ENCODE data around the gene ILF3. TPM values are rescaled to one million over a fixed set of nuclear protein-coding genes. Genes with fewer than 3 reads are reported as not detected.

Gene ILF3
- total RNA-seq, 1 experiment from 2014 or later: 326 TPM

DNA sequence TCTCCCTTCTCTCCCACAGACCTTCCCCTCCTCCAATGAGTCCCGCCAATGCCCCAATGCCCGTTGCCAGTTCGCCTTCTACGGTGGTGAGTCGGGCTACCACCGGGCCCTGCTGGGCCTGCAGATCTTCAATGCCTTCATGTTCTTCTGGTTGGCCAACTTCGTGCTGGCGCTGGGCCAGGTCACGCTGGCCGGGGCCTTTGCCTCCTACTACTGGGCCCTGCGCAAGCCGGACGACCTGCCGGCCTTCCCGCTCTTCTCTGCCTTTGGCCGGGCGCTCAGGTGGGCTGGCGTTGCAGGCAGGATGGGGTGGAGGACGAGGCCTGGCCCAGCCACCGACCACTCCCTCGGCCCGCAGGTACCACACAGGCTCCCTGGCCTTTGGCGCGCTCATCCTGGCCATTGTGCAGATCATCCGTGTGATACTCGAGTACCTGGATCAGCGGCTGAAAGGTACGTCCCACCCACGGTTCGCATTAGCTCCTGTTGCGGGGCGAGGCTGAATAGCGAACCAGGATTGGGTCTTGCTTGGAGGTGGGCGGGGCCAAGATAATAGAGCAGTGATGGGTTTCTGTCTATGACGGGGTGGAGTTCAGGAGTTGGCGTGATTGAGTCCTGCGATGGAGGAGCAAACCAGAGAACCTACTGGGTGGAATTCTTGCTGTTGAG lies 17.7 kb upstream of the ILF3 start:
- intact Hi-C loops (cut with micrococcal nuclease; ENCODE audit: unreplicated experiment): no loop called here
- no peak for TF ChIP-seq EZH2 (IDR thresholded peaks at IDR 0.05; ENCODE audit: low read depth)
- TF ChIP-seq, protein P1, sequence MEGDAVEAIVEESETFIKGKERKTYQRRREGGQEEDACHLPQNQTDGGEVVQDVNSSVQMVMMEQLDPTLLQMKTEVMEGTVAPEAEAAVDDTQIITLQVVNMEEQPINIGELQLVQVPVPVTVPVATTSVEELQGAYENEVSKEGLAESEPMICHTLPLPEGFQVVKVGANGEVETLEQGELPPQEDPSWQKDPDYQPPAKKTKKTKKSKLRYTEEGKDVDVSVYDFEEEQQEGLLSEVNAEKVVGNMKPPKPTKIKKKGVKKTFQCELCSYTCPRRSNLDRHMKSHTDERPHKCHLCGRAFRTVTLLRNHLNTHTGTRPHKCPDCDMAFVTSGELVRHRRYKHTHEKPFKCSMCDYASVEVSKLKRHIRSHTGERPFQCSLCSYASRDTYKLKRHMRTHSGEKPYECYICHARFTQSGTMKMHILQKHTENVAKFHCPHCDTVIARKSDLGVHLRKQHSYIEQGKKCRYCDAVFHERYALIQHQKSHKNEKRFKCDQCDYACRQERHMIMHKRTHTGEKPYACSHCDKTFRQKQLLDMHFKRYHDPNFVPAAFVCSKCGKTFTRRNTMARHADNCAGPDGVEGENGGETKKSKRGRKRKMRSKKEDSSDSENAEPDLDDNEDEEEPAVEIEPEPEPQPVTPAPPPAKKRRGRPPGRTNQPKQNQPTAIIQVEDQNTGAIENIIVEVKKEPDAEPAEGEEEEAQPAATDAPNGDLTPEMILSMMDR (conservative IDR thresholded peaks at IDR 0.05): no peak
- no peak for DNase-seq
- H3K9me3 ChIP-seq (ENCODE audit: insufficient read depth, low read depth): no peaks in the 10 kb centered on the region
- H3K9me2 ChIP-seq (ENCODE audit: insufficient read depth): no peaks in the 10 kb centered on the region
- no peak overlapping the region for H3K27ac ChIP-seq
- no peak overlapping the region for H3K4me3 ChIP-seq
- H3K79me2 ChIP-seq (ENCODE audit: low read depth): no peaks in the 10 kb centered on the region
- H3K36me3 ChIP-seq (ENCODE audit: low read depth): peaks cover 9% of the 10 kb centered on the region; the same call in 1 of the 2 replicates
- H3K4me1 ChIP-seq (replicated peaks; ENCODE audit: insufficient read depth): no peaks in the 10 kb centered on the region
- ChIA-PET CTCF (no interaction called here), POLR2A (ENCODE audit: unreplicated experiment) (no interaction called here)
- no peak overlapping the region for H3K4me2 ChIP-seq
- BruUV-seq (replicated peaks): no TSS peak
- H4K20me1 ChIP-seq (ENCODE audit: insufficient read depth): no peaks in the 10 kb centered on the region
- H3K27me3 ChIP-seq (ENCODE audit: insufficient read depth, low read depth): no peaks in the 10 kb centered on the region
- peaks cover 23% of the 10 kb centered on the region; the same call in 1 of the 2 replicates for H3F3A ChIP-seq (ENCODE audit: insufficient read depth, low read depth)
- H2AFZ ChIP-seq: no peak overlapping the region

DNA sequence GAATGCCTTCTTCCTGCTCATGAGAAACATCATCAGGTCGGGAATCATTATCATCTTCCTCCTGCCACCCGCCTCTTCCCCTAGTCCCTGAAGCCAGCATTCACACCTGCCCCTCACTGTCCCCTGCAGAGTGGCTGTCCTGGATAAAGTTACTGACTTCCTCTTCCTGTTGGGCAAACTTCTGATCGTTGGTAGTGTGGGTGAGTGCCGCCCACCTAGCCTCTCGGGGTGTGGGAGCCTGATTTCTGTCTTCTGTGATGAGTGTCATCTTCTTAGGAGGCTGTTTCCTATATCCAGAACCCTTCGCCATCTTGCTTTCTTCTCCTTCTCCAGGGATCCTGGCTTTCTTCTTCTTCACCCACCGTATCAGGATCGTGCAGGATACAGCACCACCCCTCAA lies 16.3 kb upstream of the ILF3 start:
- H3K4me3 ChIP-seq: no peak overlapping the region
- H3K27ac ChIP-seq: no peak overlapping the region
- H3K4me2 ChIP-seq: no peak overlapping the region
- ChIA-PET POLR2A (ENCODE audit: unreplicated experiment) (no interaction called here), CTCF (no interaction called here)
- BruUV-seq (replicated peaks): no TSS peak
- no peaks in the 10 kb centered on the region for H3K9me3 ChIP-seq (ENCODE audit: insufficient read depth, low read depth)
- no peak for TF ChIP-seq EZH2 (IDR thresholded peaks at IDR 0.05; ENCODE audit: low read depth)
- TF ChIP-seq, protein P1 (conservative IDR thresholded peaks at IDR 0.05): no peak
- H3K79me2 ChIP-seq (ENCODE audit: low read depth): no peaks in the 10 kb centered on the region
- intact Hi-C loops (cut with micrococcal nuclease; ENCODE audit: unreplicated experiment): no loop called here
- no peak overlapping the region for H2AFZ ChIP-seq
- no peaks in the 10 kb centered on the region for H3K9me2 ChIP-seq (ENCODE audit: insufficient read depth)
- H3K36me3 ChIP-seq (ENCODE audit: low read depth): peaks cover 9% of the 10 kb centered on the region; the same call in 1 of the 2 replicates
- no peak for DNase-seq
- no peaks in the 10 kb centered on the region for H3K27me3 ChIP-seq (ENCODE audit: insufficient read depth, low read depth)
- peaks cover 33% of the 10 kb centered on the region; the same call in 1 of the 2 replicates for H3F3A ChIP-seq (ENCODE audit: insufficient read depth, low read depth)
- no peaks in the 10 kb centered on the region for H3K4me1 ChIP-seq (replicated peaks; ENCODE audit: insufficient read depth)
- H4K20me1 ChIP-seq (ENCODE audit: insufficient read depth): no peaks in the 10 kb centered on the region

DNA sequence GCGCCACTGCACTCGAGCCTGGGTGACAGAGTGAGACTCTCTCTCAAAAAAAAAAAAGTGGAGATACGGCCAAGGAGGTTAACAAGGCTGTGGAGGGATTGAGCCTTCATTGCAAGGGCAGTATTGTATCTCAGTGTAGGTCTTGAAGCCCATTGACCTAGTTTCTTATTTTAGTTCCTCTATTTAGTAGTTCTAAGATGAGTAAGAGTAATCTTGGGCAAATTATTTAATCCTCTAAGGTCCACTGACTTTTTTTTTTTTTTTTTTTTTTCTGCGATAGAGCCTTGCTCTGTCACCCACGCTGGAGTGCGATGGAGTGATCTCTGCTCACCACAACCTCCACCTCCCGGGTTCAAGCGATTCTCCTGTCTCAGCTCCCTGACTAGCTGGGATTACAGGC lies 14.3 kb upstream of the ILF3 start:
- no peaks in the 10 kb centered on the region for H3K4me1 ChIP-seq (replicated peaks; ENCODE audit: insufficient read depth)
- CTCF ChIA-PET: no interaction called here

More for the DNA sequence above, 14.3 kb upstream of the ILF3 start:
- H3K79me2 ChIP-seq (ENCODE audit: low read depth): no peaks in the 10 kb centered on the region
- intact Hi-C loops (cut with micrococcal nuclease; ENCODE audit: unreplicated experiment): no loop called here
- POLR2A ChIA-PET (ENCODE audit: unreplicated experiment): no interaction called here
- TF ChIP-seq, protein P1 (conservative IDR thresholded peaks at IDR 0.05): no peak
- TF ChIP-seq EZH2 (IDR thresholded peaks at IDR 0.05; ENCODE audit: low read depth): no peak
- H3K4me3 ChIP-seq: no peak overlapping the region
- no peak overlapping the region for H3K27ac ChIP-seq
- H2AFZ ChIP-seq: no peak overlapping the region
- no peaks in the 10 kb centered on the region for H3K27me3 ChIP-seq (ENCODE audit: insufficient read depth, low read depth)
- no peaks in the 10 kb centered on the region for H4K20me1 ChIP-seq (ENCODE audit: insufficient read depth)
- peaks cover 9% of the 10 kb centered on the region; the same call in 1 of the 2 replicates for H3K36me3 ChIP-seq (ENCODE audit: low read depth)
- peaks cover 49% of the 10 kb centered on the region for H3F3A ChIP-seq (ENCODE audit: insufficient read depth, low read depth)
- DNase-seq: no peak
- H3K4me2 ChIP-seq: no peak overlapping the region
- no TSS peak for BruUV-seq (replicated peaks)
- no peaks in the 10 kb centered on the region for H3K9me2 ChIP-seq (ENCODE audit: insufficient read depth)
- no peaks in the 10 kb centered on the region for H3K9me3 ChIP-seq (ENCODE audit: insufficient read depth, low read depth)

Measured in PC-9 (cell line).